DLD1 (cell line): ENCODE measurements around the gene FBN2.
"Not testable (repeated sequence)": the region's sequence is repeated elsewhere in the genome, so short reads cannot be mapped to it uniquely, and the experiment has no call there.

Experiments used
- in situ Hi-C: cut with HindIII; loops from 2 replicates; pipeline ENCODE4 v1.10.0; 2017; ENCODE audit warnings: low sequenced_read_pairs

FBN2 gene

DNA sequence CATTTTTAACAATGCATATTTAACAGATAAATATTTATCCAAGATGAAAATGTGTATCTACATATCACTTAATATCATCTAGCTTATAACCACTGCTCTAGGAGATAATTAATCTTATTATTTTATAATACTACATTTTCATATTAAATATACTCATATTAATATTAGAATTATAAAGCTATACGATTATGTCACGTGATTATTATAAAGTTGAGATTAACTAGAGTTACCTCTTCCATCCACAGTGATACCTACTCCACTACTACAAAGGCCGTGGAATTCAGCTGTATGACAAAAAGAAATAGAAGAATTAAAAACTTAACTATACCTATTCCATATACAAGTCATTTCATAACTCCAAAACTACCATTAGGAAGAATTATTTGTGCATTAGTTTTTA is 171.9 kb downstream of the FBN2 start:
- in situ Hi-C loops = no loop called here

GRCh38 chr5:128362370-128362769 is 175.7 kb downstream of the FBN2 start:
- in situ Hi-C loops = no loop called here

DNA sequence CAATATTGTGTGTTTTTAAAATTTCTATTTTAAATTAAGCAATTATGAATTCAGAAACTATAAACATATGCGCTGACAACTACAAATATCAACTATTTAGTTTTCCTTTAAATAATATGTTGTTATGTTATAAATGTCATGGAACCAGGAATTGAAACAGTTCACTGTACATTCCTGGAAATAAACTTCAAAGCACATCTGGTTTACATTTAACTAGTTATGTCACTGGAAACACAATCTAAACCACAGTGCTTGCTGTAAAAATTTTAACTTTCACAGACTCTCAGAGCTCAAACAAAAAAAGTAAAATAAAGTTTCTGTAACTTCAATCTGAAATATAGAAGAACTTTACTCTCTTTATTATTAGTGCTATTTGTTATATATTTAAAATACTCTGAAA is 179.2 kb downstream of the FBN2 start:
- in situ Hi-C loops = no loop called here

DNA sequence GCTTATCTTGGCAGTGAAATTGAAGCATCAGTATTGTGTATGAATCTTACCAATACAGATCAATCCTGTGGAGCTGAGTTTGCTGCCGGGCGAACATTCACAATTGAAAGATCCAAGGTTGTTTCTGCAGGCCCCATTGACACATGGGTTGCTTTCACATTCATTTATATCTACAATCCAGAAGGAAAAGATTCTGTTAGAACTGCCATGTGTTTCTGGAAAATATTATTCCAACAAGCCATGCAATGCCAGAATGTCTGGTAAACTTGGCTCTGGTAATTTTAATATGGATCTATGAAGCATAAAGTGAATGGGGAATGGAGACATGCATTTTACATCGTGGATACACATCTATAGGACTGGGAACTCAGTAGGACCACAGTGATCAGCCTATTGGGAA is 180.8 kb downstream of the FBN2 start:
- in situ Hi-C loops = no loop called here

DNA sequence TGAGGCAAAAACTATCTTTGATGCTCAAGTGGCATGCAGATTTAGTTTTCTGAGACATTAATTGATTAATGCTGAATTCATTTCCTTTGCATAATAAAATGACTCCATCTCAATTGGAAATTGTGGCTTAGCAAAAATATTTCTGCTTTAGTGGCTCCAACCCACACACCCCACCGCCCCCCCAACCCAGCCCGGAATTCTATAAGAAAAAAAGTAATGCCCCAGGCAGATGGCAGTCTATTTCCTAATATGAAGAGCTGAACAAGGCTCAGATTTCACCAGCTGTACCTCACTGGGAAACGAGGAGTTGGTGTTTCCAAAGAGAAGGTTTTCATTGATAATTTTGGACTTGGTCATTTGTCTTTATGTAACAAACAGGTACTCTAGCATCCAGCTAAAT is 182.1 kb downstream of the FBN2 start:
- in situ Hi-C loops = no loop called here

DNA sequence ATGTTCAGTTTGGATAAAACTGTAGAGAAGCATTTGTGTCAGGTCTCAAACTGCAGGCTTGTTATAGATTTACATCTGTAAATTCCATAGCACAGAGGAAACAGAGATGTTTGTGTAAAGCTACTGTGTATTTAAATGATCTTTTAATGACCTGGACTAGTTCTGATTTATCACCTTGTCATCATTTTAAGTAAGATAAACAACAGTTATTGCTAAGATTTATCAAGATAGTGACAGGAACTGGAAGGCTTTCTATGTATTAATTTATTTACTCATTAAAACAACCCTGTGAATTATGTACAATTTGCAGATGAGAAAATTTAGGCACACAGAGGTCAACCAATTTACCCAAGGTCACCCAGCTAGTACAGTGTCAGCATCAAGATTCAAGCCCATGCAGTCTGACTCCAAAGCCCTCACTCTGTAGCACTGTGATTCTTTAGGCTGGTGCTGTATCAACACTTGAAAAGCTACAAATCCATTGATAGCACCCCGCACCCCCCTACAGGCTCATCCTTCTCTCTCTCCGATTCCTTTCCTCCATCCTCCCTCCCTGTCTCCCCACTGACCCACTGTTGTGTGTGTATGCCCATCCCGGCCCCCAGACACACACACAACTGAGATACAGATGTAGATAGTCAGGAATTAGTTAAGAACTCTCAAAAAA is 184.5 kb downstream of the FBN2 start:
- in situ Hi-C loops = no loop called here

- in situ Hi-C loops = no loop called here
These were observed 187.3 kb downstream of the FBN2 start for GRCh38 chr5:128350705-128351104.

DNA sequence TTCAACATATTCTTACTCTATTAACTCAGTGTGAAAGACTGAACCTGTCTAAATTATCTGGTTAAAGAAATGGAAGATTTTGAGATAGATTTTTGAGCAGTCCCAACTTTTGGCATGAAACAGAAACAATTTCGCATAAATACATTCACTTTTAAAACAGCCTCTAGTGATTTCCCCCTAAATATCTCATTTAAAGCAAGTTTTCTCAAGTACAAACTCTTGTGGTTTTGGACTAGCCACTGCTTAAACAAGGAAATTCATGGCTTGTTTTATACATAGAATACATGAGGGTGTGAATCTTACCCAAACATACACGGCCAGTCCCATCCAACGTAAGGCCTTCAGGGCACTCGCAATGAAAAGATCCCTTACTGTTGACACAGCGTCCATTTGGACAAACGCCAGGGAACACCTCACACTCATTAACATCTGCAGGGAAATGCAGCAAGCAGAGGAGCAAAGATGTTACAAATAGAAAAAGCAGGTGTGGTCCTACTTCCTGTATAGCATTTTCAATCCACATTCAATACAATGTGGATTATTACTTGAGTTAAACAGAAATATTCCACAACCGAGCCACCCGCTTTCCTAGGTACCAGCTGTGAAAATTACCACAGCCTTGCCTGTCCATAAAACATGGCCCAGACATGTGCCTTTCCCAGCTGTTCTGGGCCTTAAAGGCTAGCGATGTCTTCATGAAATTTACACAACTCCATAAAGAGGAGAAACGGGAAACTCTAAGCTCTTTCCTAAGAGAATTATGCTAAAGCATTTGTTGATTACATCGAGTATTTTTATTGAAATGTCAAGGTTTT is 188.8 kb downstream of the FBN2 start:
- in situ Hi-C loops = no loop called here

GRCh38 chr5:128346038-128346437 is 192.0 kb downstream of the FBN2 start:
- in situ Hi-C loops = no loop called here

- in situ Hi-C loops = no loop called here
These were observed 192.8 kb downstream of the FBN2 start for GRCh38 chr5:128345247-128345646.

GRCh38 chr5:128343168-128343567 is 194.9 kb downstream of the FBN2 start:
- in situ Hi-C loops = no loop called here

DNA sequence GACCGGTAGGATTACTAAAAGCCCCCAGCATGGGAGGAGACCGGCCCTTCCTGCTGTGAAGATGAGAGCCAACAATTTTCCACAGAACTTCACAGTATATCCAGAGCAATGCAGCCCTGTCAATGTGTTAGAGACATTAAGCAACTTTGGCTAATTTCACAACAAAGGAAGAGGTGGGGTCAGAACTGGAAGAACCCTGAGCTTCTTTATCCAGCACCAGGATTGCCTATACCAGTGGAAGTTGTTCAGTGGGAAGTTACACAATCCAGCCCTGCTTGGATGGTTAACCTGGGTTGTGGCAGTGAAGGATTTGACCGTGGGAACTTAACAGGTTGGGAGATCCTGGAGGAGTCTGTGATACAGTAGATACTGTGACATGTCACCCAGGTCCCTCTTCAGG is 197.0 kb downstream of the FBN2 start:
- in situ Hi-C loops = no loop called here

- in situ Hi-C loops = no loop called here
These were observed 197.4 kb downstream of the FBN2 start for GRCh38 chr5:128340648-128341047.

DNA sequence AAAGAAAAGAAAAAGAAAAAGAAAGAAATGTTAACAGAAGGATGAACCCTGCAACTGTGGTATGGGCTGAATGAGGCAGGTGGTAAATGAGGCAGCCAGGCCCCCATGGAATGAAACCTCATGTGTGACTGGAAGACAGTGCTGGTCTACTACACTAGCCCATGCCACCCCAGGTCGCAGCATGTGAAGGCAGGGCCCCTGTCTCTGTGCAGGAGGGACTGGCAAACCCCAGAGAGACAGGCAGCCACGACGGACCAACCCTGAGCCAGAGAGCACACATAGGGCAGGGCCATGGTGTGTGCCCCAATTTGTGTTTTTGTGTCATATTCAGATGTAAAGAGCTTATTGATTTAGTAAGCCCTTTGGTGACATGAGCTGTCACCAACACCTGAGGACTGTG is 198.5 kb downstream of the FBN2 start:
- in situ Hi-C loops = no loop called here

DNA sequence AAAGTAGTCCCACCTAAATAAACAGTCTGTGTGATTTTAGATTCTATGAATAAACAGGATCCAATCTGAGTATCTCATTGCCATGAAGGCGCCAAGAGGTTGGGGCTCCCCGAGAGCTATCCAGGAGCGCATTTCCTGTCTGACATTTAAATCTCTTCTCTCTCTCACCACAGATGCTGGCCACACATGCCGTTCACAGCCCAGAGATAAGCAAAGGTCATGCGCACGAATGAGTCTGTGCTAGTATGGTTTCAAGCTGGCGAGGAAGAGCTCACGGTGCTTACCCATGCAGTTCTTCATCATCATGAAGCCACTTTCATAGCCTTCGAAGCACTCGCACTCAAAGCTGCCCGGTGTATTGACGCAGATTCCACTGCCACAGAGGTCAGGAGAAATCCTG is 199.4 kb downstream of the FBN2 start:
- in situ Hi-C loops = no loop called here

DNA sequence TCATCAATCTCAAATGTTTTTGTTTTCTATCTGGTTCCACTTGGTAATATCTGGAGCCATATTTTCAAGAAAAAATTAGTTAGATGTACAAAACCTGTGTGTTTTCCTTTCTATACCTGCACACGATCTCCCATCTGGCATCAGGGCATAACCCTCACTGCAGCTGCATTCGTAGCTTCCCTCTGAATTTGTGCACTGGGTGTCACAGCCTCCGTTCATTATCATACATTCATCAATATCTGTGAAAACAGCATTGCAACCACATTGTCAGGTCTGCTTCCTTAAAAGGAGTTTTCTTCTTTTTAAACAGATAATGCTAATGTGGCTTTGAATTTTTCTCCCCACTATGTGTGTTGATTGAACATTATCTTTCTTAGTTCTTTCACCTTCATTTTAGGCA is 202.7 kb downstream of the FBN2 start:
- in situ Hi-C loops = no loop called here

DNA sequence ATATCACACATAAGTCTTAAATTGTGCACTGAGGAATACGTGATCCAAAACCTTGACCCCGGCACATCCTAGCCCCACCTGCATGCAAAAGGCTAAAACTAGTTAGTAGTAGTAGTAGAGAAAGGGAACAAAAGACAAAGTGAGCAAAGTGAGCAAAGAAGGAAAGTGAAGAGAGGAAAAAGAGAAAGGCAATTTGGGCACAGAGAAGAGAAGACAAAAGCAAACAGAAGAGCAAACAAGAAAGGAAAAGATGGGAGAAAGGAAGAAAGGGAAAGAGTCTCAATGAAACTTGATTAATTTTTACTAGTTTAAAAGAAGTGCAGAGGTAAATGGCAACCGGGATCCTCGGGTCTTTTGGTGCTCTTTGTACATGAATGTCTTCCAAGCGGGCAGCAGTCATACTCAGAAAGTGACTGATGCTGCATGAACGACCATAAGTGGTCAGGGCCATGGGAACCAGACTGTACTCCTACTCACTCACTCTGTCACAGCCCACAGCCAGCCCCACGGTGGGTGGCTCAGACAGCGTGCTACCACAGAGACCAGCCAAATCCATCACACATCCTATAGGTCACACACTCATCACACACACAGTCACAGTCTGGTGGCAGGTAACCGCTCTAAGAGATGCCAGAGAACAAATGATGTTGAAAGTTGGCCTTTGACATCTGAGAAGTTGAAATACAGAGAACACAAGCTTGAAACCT is 203.9 kb downstream of the FBN2 start:
- in situ Hi-C loops = no loop called here

GRCh38 chr5:128331261-128331660 is 206.8 kb downstream of the FBN2 start:
- in situ Hi-C loops = no loop called here

GRCh38 chr5:128329386-128329939 is 208.6 kb downstream of the FBN2 start:
- in situ Hi-C loops = no loop called here

GRCh38 chr5:128328446-128328845 is 209.6 kb downstream of the FBN2 start:
- in situ Hi-C loops = no loop called here

- in situ Hi-C loops = no loop called here
These were observed 210.0 kb downstream of the FBN2 start for GRCh38 chr5:128328007-128328406.

GRCh38 chr5:128321418-128321817 is 216.6 kb downstream of the FBN2 start:
- in situ Hi-C loops = not testable (repeated sequence)
